ENCODE data around the gene CCDC63.
"Not testable (repeated sequence)": the region's sequence is repeated elsewhere in the genome, so short reads cannot be mapped to it uniquely, and the experiment has no call there.

Gene CCDC63

DNA sequence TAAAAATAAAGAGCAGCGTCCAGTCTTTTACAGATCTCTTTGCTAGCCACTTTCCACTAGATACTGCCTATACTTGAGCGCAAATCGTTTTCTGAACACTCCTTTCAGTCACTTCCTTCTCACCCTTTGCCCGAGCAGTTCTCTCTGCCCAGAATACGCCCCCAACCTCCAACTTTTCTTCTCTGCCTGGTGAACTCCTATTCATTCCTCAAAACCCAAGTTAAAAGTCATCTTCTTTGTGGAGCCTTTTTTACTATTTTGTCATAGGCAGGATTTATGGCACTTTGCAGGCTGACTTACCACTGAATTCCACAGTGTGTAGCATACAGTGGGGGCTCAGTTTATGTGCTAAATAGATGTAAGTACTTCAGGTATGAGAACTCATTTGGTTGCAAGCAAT, 4.0 kb downstream of the CCDC63 start:
- no peak for TF ChIP-seq ZFX (IDR thresholded peaks at IDR 0.05)
- no peak for TF ChIP-seq CTCF (conservative IDR thresholded peaks at IDR 0.05)
- no peak overlapping the region for H3K27ac ChIP-seq

- no peak overlapping the region for H3K27ac ChIP-seq
- TF ChIP-seq ZFX (IDR thresholded peaks at IDR 0.05) (no peak), CTCF (conservative IDR thresholded peaks at IDR 0.05) (no peak)
These were observed 7.0 kb downstream of the CCDC63 start for GRCh38 chr12:110853836-110854235.

DNA sequence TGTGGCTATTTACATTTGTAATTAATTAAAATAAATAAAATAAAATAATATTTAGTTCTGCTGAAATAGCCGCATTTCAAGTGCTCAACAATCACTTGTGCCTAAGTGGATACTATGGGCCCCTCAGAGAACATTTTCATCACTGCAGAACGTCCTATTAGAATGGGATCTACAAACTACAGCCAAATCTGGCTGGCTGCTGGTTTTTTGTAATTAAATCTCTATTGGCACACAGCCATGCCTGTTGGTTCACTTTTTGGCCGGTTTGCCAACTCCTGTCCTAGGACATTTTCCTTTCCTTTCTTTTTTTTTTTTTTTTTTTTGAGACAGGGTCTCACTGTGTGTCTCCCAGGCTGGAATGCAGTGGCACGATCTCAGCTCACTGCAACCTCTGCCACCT, 9.8 kb downstream of the CCDC63 start:
- H3K27ac ChIP-seq, result no peak overlapping the region

GRCh38 chr12:110857528-110857927, 10.7 kb downstream of the CCDC63 start:
- TF ChIP-seq ZFX (IDR thresholded peaks at IDR 0.05), result no peak
- no peak for TF ChIP-seq CTCF (conservative IDR thresholded peaks at IDR 0.05)
- no peak overlapping the region for H3K27ac ChIP-seq

More for the DNA sequence above, 9.8 kb downstream of the CCDC63 start:
- TF ChIP-seq ZFX (IDR thresholded peaks at IDR 0.05) (no peak), CTCF (conservative IDR thresholded peaks at IDR 0.05) (no peak)

DNA sequence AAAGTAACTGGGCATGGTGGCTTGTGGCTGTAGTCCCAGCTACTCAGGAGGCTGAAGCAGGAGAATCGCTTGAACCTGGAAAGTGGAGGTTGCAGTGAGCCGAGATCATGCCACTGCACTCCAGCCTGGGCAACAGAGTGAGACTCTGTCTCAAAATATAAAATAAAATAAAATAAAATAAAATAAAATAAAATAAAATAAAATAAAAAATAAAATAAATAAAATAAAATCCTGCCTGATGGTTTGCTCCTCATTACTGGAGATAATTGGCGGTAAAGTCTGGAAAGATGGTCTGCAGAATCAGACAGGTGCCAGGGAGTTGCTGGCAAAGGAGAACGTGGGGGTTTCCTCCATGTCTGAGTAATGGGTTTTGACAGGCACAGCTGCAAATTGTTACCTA, 11.2 kb downstream of the CCDC63 start:
- not testable (repeated sequence) for H3K27ac ChIP-seq

GRCh38 chr12:110858848-110859247, 12.1 kb downstream of the CCDC63 start:
- TF ChIP-seq CTCF (conservative IDR thresholded peaks at IDR 0.05) (no peak), ZFX (IDR thresholded peaks at IDR 0.05) (no peak)
- no peak overlapping the region for H3K27ac ChIP-seq

- H3K27ac ChIP-seq, result no peak overlapping the region
- TF ChIP-seq ZFX (IDR thresholded peaks at IDR 0.05) (no peak), CTCF (conservative IDR thresholded peaks at IDR 0.05) (no peak)
These were observed 14.1 kb downstream of the CCDC63 start for GRCh38 chr12:110860833-110861296.

DNA sequence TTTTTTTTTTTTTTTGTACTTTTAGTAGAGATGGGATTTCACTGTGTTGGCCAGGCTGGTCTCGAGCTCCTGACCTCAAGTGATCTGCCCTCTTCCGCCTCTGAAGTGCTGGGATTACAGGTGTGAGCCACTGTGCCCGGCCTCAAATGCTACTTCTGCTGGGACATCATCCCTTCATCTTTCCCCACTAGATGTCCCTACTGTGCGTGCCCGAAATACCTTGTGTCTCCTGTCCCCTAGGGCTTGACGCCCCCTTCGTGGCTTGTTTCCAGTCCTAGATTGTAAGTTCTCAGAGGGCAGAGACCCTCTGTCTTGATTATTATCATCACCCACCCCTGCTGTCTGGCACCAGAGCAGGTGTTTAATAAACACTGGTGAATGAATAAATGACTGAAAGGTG, 14.9 kb downstream of the CCDC63 start:
- no peak overlapping the region for H3K27ac ChIP-seq
- TF ChIP-seq CTCF (conservative IDR thresholded peaks at IDR 0.05), result peak; percentile 25
- TF ChIP-seq ZFX (IDR thresholded peaks at IDR 0.05), result no peak

Measured in C4-2B (cell line).